GM18526 (cell line): ENCODE measurements around the gene ITPKA.

Experiments
- POLR2A ChIP-seq: IDR thresholded peaks from 3 replicates; pipeline ENCODE4 v1.6.1; 2011; ENCODE audit not compliant: insufficient read length; ENCODE audit errors: extremely low read depth

ITPKA gene

DNA sequence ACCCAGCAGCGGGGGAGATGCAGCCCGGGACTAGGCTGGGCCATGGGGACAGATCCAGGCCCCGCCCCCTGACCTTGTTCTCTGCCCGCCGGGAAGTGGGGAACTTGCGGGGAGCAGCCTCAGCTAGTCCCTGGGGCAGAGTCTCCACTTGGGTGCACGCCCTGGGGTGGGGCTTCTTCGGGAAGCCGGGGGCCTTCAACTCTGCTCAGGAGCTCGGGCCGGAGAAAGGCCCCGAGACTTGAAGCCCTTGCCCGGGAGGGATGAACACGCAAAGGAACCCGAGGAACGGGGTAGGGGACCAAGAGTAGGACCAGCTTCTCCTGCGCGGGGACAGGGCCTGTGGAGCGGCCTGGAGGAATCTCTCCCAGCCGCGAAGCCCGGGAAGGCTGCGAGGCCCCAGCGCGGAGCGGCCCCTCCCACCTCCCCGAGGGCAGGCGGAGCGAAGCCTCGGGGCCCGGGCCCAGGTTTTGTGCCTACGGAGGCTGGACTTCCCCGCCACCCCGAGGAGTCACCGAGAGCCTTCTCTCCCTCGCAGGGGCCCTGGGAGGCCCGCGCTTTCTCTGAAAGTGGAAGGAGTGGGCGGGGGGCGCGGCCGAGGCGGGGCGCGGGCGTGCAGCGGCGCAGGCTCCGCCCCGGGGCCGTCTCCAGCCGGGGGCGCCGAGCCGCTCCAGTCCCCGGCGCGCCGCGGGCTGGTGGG is at the start of gene ITPKA:
ITPKA (plus strand) TSS at position 670 of the 697 bp plus-strand sequence. CDS start 54 bp downstream, outside the sequence.
- TF ChIP-seq POLR2A: peak; percentile 45

DNA sequence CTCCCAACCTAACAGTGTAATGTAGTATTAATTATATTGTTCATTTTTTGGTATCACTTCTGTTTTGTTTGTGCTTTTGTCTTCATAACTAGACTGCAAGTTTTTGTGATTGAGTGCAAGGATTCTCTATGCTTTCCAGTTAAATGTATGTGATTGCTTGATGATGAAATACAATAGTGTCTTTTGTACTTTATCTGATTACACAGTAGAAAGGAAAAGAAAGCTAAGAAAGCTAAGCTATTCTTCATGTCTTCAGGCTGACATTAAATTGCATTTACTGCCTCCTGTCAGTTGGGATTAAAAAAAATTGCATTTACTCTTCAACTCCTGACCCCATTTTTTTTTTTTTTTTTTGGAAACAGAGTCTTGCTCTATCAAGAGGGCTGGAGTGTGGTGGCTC is 48.3 kb upstream of the ITPKA start:
- TF ChIP-seq POLR2A: no peak

DNA sequence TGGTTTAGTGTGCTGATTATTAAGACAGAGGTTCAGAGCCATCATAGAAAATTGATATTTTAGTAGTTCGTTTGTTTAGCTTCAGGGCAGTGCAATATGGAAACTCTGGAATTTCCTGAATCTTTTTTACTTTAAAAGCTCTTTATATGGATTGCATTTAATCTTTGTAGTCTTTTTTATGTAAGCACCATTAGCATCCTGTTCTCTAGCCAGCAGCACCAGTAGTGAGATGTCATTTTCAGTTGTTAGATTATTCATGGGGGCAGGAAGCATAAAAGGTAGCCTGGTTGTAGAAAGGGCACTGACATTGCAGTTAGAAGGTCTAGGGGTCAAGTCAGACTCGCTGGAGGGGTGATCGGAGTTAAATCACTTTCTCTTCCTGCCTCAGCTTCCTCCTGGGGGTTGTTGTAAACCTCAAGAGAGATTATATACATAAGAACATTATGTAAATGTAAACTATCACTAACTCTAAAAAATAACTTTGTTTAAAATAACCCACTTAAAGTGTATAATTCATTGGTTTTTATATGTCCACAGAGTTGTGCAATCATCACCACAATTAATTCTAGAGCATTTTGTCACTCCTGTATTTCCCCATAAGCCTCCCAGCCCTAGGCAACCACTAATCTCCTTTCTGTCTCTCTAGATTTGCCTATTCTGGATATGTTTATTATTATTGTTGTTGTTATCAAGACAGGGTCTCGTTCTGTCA is 31.4 kb upstream of the ITPKA start:
- no peak for TF ChIP-seq POLR2A

DNA sequence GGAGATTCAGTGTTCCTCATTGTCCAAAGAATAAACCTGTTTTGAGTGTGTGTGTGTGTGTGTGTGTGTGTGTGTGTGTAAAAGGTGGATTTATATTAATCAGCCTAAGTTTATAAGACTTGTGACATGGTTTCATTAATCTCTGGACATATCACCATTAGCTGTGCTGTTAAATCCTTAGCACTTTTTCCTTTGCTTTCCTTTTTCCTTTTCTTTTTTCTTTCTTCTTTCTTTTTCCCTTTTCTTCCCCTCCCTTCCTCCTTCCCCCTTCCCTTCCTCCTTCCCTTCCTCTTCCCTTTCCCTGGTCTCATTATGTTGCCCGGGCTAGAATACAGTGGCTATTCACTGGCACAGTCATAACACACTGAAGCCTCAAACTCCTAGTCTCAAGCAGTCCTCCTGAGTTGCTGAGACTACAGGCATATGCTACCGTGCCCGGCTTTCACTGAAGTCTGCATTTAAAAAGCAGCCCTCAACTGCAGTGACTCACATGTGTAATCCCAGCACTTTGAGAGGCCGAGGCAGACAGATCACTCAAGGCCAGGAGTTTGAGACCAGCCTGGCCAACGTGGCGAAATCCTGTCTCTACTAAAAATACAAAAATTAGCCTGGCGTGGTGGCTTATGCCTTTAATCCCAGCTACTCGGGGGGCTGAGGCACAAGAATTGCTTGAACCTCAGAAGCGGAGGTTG is 28.6 kb upstream of the ITPKA start:
- TF ChIP-seq POLR2A: no peak

DNA sequence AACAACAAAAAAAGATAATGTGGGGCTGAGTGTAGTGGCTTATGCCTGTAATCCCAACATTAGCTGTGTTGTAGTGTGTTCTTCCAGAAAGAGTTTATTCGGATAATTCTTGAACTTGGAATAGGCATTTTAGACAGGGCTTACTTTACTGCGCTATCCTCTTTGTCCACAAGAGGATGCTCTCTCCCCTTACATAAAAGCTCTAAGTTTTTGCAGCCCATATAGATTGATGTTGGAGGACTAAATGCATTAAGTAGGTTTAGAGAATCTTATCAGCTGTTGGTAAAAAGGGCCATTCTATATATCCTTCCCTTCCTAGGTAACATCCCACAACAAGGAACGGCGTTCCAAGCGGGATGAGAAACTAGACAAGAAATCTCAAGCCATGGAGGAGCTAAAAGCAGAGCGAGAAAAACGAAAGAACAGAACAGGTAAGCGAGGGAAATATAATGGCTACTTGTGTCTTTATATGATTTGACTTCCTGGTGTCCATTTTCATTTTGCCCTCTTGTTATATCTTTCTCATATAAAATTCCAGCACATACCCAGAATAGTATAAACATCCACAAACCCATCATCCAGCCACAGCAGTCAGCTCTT is 27.8 kb upstream of the ITPKA start:
- TF ChIP-seq POLR2A: no peak

DNA sequence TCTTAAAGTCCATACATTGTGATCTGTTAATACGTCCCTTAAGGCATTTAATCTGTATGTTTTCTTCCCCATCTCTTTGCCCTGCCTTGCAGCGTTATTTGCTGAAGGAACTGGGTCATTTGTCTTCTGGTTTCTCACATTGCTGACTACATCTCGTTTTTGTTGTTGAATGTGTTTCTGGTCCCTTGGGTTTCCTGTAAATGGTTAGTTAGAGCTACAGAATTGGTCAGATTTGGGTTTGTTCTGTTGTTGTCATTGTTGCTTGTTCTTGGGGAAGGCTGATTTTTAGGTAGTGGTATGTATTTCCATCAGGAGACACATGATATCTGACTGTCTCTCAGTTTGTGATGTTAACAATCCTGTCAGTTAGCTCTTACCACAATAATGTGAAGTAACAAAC is 27.0 kb upstream of the ITPKA start:
- no peak for TF ChIP-seq POLR2A

DNA sequence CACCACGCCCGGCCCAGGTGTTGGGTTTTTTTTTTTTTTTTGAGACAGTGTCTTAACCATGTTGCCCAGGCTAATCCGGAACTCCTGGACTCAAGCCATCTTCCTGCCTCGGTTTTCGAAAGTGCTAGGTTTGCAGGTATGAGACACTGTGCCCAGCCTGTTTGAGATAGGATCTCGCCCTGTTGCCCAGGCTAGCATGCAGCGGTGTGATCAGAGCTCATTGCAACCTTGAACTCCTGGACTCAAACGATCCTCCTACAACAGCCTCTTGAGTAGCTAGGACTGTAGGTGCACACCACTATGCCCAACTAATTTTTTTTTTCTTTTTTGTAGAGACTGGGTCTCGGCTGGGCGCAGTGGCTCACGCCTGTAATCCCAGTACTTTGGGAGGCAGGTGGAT is 20.3 kb upstream of the ITPKA start:
- TF ChIP-seq POLR2A: no peak

DNA sequence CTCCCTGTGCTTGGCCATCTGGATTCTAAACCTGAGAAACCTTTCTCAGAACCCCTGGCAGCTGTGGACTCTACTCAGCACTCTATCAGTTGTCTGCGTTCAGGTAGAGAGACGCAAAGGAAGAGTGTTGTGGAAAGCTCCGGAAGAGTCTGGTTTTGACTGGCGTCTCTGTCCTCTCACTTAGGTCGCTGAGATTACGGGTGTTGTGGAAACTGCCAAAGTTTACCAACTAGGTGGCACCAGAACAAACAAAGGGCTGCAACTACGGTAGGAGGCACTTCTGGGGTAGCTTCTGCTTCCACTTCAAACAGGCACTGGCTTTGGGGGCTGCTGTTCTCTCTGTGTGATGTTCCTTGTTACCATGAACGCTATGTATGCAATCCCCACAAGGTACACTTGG is 19.2 kb upstream of the ITPKA start:
- no peak for TF ChIP-seq POLR2A

DNA sequence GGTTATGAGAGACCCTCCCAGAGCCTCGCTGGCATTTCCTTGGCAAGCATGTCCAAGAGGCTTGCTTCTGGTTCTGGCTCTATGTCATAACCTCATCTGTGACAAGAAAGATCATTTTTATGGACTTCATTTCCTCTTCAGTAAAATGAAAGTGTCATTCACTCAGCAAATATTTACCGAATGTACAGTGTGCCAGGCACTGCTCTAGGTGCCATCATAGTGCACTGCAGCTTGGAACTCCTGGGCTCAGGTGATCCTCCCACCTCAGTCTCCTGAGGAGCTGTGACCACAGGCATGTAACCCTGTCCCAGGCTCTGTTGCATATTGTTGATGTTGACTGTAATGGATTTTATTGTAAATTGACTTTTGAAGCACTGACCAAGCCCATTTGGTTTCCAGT is 18.7 kb upstream of the ITPKA start:
- TF ChIP-seq POLR2A: no peak

DNA sequence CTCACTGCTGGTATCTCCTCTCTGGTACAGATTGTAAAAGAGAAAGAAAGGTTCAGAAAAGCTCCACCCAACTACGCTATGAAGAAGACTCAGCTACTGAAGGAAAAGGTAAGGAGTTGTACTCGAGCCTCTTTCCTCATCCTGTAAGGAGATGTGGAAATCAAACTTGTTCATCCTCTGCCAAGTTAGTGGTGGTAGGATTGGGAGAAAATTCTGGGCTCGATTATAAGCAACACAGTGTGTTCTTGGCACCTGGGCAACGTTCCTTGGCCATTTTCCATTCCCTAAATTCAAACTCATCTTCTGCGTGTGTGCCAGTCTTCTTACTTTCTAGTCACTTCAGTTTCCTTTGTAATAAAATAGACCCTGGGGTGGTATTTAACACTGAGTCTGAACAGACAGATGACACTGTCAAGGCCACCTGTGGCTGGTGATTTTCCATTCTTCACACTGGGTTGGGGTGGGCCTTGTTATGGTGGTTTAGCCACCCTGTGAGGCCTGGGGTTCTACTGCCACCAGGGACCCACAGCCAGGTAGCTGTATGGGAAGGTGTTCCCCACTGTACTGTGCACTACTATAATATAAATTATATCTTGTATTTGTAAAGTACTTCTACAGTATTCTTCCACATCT is 17.1 kb upstream of the ITPKA start:
- TF ChIP-seq POLR2A: no peak

DNA sequence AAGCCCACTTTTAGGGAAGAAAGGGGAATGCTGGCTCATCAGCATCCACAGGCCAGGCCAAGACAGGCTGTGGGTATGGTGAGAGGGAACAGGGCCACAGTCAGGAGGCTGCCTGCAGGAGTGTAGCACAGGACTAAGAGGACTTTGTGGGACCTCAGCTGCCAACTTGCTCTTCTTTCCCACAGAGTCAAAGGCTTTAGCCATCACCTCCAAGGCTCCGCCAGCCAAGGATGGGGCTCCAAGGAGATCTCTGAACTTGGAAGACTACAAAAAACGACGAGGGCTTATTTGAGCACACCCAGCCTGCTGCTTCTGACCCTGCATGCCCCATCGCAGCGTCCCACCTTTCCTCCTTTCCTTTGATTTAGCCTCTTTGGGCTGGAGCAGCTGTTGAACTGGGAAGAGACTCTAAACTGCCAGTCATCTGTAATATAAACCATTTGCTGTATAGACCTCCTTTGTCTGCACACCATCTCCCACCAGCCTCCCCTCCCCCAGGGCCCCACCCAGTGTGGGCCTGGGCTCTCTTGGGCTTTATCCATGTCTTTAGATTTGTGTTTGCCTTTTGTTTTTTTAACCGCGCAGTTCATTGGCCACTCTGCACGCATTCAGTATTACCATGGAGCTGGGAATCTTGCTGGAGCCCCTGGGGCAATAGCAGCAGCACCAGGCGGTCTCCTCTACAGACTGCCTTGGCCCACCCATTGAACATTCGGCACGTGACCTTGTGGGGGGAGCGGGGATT is 13.1 kb upstream of the ITPKA start:
- TF ChIP-seq POLR2A: no peak

DNA sequence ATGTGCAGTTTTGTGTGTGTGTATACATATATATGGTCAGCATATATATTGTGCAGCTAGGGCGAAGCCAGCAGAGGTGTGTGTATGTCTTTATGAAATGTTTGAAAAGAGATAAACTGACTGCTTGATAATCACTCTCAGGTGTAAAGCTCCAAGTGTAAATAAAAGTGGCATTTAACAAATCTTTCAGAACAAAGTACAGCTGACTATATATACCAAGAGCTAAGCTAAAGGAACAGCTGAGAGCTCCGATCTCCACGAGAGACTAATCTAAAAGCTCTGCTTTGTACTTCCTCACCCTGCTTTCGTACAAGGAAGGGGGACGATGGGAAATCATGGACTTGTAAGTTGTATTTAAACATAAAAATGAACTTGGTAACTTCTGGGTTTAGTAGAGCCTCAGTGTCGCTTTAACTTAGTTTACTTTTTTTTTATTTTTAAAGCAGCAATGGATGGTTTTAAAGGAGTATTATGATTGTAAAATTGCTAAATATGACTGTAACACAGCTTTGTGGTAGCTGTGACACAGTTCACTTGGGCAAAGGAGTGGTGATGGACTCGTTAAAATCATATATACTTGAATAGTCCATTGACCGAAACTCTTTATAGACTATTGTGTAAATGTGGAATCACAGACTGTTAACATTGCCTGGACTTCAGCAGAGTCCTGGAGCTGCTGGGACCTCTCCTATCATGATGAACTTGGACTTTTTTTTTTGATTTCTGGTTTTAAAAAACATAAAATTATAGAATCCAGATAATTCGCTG is 11.4 kb upstream of the ITPKA start:
- no peak for TF ChIP-seq POLR2A

DNA sequence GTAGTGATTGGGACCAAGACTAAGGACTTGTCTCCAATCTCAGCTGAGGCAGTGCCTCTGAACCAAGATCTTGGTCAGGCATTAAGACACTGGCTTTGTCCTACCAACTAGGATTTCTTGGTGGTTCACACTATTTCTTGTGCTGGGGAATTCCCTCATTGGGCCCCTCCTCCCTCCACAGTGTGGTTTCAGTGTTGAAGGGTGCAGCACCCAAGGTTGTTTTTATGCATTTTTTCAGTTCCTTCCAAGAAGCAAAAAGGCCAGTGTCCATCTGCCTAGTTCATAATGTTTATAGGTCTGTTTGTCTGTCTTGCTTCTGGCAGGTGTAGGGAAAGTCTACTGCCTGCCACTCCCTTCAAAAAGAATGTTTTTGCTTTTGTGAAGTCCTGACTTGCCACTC is 10.6 kb upstream of the ITPKA start:
- TF ChIP-seq POLR2A: no peak

DNA sequence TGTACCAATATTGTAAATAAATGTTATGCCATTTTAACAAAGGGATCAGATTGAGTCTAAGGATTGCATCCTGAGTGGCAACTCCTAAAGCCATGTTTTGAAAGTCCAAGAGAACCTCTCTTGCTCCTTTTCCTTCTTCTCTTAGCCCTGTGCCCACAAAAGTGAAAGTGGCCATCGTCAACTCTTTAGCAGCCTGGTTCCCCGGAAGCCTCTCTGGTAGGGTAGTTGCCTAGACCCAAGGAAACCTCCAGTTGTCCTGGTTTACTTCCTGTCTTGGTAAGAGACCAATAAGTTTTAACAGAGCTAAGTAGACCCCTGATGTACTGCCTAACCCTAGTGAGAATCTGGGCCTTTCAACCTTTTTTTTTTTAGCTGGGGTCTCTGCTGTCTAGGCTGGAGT is 10.2 kb upstream of the ITPKA start:
- TF ChIP-seq POLR2A: no peak
